ENCODE results near the gene CCL1.
"Not testable (repeated sequence)": the region's sequence is repeated elsewhere in the genome, so short reads cannot be mapped to it uniquely, and the experiment has no call there.

CCL1 gene

DNA sequence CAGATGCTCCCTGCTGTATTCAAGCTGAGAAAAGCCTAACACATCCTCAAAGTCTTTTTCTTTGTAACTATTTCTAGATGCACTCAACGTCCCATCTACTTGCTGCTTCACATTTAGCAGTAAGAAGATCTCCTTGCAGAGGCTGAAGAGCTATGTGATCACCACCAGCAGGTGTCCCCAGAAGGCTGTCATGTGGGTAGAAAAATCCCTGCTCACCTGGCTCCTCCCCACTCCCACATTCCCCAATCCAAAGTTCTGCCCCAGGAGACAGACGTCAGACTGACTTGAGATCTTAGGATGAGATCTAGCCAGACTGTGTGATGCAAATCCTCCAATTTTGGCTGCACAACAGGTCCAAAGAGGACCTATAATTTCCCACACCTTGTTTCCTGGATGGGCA is 5.6 kb downstream of the CCL1 start:
- DNase-seq: no peak

DNA sequence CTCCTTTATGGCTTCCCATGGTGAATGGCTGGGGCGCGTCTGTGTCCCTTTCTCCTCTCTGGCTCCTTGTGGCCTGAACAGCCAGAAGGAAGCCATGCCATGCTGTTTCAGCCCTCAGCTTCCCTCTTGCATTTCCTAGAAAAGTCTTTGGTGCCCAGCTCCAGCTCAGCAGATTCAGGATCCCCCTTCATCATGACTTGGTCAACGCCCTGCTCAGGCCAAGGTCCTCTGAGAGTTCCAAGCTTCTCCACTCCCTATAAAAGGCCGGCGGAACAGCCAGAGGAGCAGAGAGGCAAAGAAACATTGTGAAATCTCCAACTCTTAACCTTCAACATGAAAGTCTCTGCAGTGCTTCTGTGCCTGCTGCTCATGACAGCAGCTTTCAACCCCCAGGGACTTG is 6.8 kb downstream of the CCL1 start, which contains the start of gene CCL13:
CCL13 (plus strand) TSS at position 287 of the 400 bp plus-strand sequence; CDS start at position 334, 47 bp downstream.
- DNase-seq: no peak

DNA sequence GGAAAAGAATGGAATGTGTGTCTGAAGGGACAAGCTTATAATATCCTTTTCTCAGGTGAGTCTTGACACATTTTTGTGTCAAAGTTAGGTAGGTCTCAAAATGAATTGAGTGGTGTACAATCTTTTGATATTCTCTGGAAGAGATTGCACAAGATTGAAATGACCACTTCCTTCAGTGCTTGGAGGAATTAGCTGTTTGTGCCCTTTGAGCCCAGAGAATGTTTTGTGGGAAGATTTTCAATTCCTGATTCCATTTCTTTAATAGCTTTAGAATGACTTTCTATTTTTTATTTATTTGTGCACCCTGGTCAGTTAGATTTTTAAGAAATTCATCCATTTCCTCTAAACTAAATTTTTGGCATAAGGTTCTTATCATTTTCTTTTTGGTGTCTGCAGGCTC is 8.4 kb downstream of the CCL1 start:
- no peak for DNase-seq

DNA sequence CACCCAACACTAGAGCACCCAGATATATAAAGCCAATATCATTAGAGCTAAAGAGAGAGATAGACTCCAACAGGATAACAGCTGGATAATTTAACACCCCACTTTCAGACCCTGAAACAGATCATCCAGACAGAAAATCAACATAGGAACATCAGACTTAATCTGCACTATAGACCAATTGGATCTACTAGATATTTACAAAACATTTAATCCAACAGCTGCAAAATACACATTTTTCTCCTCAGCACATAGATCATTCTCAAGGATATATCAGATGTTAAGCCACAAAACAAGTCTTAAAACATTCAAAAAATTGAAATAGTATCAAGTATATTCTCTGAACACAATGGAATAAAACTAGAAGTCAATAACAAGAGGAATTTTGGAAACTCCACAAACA is 10.8 kb downstream of the CCL1 start:
- no peak for DNase-seq

DNA sequence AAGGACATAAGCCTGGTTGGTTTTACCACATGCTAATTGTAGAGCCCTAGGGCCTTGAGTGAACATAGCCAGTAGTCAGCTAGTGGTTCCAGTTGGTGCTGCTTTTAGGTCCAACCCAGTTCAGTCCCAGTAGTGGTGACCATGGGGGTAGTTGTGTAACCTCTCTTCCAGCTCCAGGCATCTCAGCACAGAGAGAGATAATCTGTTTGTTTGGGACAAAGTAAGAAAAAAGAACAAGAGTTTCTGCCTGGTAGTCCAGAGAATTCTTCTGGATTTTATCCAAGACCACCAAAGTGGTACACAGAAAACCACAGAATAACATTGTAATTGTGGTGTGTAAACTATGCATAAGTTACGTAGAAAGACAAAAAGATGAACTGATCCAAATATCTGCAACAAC is 11.9 kb downstream of the CCL1 start:
- DNase-seq: no peak

DNA sequence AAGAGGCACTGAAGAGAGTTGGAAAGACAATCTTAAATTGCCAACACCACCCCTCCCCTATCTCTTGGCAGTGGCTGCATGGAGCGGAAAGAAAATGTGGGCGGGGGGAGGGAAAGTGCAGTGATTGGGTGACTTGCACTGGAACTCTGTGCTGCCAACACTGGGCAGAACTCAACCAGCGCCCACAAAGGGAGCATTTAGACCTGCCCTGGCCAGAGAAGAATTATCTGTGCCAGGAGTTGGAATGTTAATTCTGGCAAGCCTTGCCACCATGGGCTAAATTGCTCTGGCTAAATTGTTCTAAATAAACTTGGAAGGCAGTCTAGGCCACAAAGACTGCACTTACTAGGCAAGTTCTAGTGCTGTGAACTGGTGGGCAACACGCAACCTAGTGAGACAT is 13.3 kb downstream of the CCL1 start:
- no peak for DNase-seq

DNA sequence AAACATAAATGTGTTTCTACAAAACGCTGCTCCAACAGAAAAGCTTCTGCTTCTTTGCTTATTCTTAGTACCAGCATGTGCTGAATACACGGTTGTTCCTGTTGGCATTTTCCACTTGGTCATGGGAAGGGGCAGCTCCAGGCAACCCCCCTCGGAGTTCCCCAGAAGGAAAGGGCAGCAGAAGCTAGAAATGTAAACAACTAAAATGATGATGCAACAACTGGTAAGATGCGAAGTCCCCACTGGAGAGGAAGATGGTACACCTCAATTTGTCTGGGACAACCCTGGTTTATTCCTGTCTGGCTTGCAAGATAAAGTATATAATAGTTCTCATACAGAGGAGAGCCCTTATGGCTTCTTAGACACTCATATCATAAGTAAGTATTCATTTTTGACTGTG is 16.0 kb downstream of the CCL1 start:
- DNase-seq: no peak

DNA sequence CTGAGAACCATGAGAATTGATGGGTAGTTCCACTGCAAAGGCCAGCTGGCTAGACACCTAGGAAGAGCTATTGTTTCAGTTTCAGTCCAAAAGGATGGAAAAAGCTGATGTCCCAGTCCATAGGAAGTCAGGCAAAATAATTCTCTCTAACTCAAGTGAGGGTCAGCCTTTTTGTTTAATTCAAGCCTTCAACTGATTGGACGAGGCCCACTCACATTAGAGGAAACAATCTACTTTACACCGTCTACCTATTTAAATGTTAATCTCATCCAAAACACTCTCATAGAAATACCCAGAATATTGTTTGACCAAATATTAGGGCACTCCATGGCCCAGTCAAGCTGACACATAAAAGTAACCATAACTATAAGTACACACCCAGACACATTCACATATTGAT is 21.1 kb downstream of the CCL1 start:
- no peak for DNase-seq

DNA sequence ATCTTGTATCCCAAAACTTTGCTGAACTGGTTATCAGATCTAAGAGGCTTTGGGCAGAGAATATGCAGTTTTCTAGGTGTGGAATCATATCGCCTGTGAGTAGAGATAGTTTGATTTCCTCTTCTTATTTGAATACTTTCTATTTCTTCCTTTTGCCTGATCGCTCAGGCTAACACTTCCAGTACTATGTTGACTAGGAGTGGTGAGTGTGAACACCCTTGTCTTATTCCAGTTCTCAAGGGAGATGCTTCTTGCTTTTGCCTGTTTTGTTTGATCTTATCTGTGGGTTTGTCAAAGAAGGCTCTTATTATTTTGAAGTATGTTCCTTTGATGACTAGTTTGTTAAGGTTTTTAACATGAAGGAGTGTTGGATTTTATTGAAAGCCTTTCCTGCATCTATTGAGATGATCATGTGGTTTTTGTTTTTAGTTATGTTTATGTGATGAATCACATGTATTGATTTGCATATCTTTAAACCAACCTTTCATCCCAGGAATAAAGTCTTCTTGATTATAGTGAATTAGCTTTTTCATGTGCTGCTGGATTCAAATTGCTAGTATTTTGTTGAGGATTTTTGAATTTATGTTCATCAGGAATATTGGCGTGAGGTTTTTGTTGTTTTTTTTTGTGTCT is 23.8 kb downstream of the CCL1 start:
- DNase-seq: no peak

DNA sequence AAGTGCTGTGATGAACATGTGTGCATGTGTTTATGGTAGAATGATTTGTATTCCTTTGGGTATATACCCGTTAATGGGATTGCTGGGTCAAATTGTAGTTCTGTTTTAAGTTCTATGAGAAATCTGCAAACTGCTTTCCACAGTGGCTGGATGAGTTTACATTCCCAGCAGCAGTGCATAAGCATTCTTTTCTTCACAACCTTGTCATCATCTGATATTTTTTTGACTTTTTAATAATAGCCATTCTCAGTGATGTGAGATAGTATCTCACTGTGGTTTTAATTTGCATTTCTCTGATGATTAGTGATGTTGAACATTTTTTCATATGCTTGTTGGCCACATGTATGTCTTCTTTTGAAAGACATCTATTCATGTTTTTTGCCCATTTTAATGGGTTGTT is 25.3 kb downstream of the CCL1 start:
- DNase-seq: no peak

DNA sequence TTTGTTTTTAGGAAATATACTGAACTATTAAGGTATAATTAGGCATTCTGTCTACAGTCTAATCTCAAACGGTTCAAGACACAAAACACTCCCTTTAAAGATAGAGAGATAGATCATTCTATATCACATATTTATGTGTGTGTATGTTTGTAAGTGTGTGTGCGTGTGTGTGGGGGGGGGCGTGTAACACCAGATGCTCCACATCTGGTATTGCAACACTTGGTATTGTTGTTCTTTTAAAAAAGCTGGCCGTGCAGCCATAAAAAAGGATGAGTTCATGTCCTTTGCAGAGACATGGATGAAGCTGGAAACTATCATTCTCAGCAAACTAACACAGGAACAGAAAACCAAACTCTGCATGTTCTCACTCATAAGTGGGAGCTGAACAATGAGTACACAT is 35.5 kb downstream of the CCL1 start:
- not testable (repeated sequence) for DNase-seq

DNA sequence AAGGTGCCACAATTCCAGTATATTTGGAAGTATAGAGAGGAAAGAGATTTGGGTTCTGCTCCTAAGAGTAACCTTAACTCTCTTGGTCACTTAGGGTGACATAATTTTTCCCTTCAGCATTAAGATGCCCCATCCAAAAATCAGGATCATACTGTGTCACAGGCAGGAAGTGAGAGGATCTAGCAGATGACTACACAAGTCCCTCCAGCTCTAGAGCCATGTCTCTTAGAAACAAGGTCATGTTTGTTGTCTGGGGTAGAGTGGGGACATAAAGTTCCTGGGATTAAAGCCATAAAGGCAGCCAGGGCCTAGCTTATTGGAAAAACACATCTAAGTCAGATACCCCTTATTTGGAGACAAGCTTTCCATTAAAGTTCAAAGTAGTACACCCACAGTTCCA is 41.1 kb downstream of the CCL1 start:
- DNase-seq: no peak

DNA sequence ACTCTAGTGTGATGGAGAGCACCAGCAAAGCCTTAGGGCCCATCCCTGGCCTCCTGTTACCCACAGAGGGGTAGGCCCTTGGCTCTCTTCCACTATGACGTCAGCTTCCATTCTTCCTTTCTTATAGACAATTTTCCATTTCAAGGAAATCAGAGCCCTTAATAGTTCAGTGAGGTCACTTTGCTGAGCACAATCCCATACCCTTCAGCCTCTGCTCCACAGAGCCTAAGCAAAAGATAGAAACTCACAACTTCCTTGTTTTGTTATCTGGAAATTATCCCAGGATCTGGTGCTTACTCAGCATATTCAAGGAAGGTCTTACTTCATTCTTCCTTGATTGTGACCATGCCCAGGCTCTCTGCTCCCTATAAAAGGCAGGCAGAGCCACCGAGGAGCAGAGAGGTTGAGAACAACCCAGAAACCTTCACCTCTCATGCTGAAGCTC is 44.0 kb downstream of the CCL1 start, which contains the start of gene CCL8:
CCL8 (plus strand) TSS at position 397 of the 445 bp plus-strand sequence. CDS start 67 bp downstream, outside the sequence.
- DNase-seq: no peak

DNA sequence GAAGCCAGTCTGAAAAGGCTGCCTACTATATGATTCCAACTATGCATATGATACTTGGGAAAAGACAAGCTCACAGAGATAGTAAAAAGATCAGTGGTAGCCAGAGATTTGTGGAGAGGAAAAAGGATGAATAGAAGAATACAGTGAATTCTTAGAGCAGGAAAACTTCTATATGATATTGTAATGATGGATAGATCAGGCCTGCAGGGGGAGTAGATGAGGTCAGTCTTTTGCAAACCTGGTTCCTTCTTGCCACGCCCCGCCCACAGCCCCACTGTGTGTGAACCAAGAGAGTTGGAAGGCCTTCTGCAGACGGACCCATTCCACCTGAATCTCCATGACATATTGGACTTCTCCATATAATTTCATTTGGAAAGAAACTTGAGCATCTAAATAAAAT is 44.6 kb downstream of the CCL1 start:
- peak; percentile 5 for DNase-seq

DNA sequence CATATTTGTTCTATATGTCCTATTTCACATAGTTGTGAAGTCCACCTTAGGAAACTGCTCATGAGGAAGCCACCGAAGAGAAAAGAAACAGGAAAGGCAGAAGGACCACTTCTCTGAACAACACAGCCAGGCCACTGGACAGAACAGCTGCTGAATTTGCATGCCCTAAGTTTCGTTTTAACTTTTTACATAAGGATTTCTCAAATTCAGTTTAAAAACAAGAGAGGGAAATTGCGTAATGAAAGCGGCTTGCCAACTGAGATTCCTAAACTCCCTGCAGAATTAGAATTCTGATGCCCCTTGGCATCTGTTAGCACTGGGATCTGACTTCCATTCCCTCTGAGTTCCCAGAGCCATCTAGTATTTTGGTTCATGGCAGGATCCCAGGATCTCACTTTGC is 48.8 kb downstream of the CCL1 start:
- no peak for DNase-seq

DNA sequence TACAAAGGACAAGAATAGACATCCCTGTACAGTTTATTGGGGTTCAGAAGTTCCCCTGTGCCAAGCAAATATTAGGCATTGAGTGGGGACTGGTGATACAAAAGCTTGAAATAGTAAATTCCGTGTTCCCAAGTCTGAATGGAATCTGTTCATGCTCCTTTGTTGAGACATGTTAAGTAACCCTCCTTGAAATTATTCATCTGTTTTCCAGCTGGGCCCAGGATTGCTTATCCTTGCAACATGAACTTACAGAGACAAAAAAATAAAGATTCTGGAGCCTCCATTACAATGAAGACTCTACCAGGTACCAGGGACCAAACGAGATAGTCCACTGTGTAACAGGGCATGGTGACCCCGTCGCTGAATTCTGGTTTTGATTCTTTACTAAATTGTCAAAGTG is 49.9 kb downstream of the CCL1 start:
- DNase-seq: no peak

DNA sequence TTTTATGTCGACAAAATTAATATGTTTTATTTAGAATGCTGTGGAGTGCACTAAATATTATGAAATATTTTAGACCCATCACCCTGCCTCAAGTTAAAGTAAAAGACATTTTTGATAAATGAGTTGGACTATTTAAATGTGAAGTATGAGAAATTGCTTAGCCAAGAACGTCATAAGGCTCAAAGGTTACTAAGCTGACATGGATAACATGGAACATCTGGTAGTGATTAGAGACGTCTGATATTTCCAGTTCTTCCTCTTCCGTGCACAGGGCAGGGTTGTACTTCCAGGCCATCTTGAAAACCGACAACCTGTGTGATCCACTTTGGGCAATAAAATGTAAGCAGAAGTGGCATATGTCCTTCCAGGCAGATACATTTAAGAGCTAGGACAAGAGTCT is 51.0 kb downstream of the CCL1 start:
- DNase-seq: no peak

DNA sequence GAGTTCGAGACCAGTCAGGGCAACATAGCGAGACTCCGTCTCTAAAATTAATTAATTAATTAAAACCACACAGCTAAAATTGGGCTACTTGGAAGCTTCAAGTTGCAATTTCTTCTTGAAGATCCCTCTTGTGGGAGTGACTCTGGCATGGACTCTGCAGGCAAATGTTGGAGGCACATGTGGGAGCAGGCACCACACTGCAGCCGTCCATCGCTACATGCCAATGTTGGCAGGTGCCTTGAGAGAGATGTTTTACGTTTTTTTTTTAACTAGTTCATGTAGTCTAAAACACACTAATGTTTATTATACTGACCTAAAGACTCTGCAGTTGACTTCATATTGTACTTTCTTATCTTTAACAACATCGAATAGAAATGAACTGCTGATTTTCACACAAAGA is 51.7 kb downstream of the CCL1 start:
- no peak for DNase-seq
